ENCODE measurements around the gene GLYR1.

DNA sequence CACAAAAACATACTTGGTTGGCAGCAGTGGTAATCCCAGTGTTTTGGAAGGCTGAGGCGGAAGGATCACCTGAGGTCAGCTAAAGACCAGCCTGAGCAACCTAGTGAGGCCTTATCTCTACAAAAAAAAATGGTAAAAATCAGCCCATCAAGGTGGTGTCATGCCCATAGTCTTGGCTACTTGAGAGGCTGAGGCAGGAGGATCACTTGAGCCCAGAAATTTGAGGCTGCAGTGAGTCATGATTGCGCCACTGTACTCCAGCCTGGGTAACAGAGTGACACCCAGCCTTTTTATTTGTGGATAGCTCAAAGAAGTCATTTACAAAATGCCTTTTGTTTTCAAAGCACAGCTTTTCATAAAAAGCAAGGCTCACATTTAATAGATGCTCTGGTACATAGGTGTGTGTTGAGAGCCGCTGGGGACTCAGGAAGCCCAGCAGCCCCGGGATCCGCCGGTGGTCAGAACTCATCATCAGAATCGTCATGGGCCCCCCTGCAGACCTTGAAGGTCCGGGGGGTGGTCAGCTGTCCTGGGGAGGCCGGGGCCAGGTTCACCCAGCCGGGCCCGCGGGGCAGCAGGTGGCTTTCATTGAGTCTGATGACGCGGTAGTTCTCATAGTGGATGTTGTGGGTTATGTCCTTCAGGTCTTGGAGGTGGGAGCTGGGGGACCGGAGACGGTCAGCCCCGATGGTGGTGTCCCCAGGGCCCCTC, 69.6 kb downstream of the GLYR1 start:
- TF ChIP-seq NFRKB (IDR thresholded peaks at IDR 0.05) = no peak
- no peak for TF ChIP-seq BHLHE40 (IDR thresholded peaks at IDR 0.05; ENCODE audit: borderline replicate concordance)
- no peak for TF ChIP-seq ZNF384 (IDR thresholded peaks at IDR 0.05)
- no peak for TF ChIP-seq FOXM1 (IDR thresholded peaks at IDR 0.05; ENCODE audit: borderline replicate concordance)
- TF ChIP-seq L3MBTL2 (conservative IDR thresholded peaks at IDR 0.05) = no peak
- TF ChIP-seq FOXK2 (IDR thresholded peaks at IDR 0.05) = no peak
- no peak for TF ChIP-seq SP1 (IDR thresholded peaks at IDR 0.05)
- no peak for TF ChIP-seq SUZ12 (IDR thresholded peaks at IDR 0.05)
- TF ChIP-seq FOXA1 (IDR thresholded peaks at IDR 0.05) = no peak
- no peak for TF ChIP-seq HDGF (IDR thresholded peaks at IDR 0.05; ENCODE audit: borderline replicate concordance)
- TF ChIP-seq ELF4 (IDR thresholded peaks at IDR 0.05) = no peak
- no peak for TF ChIP-seq CTBP1 (IDR thresholded peaks at IDR 0.05; ENCODE audit: borderline replicate concordance)

All from HEK293T (cell line).